ENCODE data around the gene TRAPPC5. TPM values are rescaled to one million over a fixed set of nuclear protein-coding genes. Genes with fewer than 3 reads are reported as not detected.

TRAPPC5 gene
- total RNA-seq, 1 experiment from 2014 or later = 124 TPM

- TF ChIP-seq ZNF396 (CRISPR knock-in tag; IDR thresholded peaks at IDR 0.05; ENCODE audit: borderline replicate concordance) (no peak), ETV6 (CRISPR knock-in tag; IDR thresholded peaks at IDR 0.05) (no peak), ZNF138 (CRISPR knock-in tag; conservative IDR thresholded peaks at IDR 0.05) (no peak), ZMAT4 (CRISPR knock-in tag; IDR thresholded peaks at IDR 0.05) (no peak), GABPB1 (CRISPR knock-in tag; IDR thresholded peaks at IDR 0.05) (no peak), CBFB (CRISPR knock-in tag; IDR thresholded peaks at IDR 0.05; ENCODE audit: low read depth) (no peak), NFATC4 (CRISPR knock-in tag; IDR thresholded peaks at IDR 0.05) (no peak), ZNF263 (CRISPR knock-in tag; IDR thresholded peaks at IDR 0.05; ENCODE audit: low read depth) (no peak), ZNF532 (CRISPR knock-in tag; IDR thresholded peaks at IDR 0.05; ENCODE audit: borderline replicate concordance) (no peak), CTCF (IDR thresholded peaks at IDR 0.05) (no peak), E2F5 (CRISPR knock-in tag; IDR thresholded peaks at IDR 0.05) (no peak), OVOL2 (CRISPR knock-in tag; IDR thresholded peaks at IDR 0.05; ENCODE audit: borderline replicate concordance) (no peak), NR1H2 (CRISPR knock-in tag; IDR thresholded peaks at IDR 0.05) (no peak), RORB (CRISPR knock-in tag; IDR thresholded peaks at IDR 0.05) (no peak), ESRRA (CRISPR knock-in tag; IDR thresholded peaks at IDR 0.05; ENCODE audit: borderline replicate concordance) (no peak), PRDM15 (CRISPR knock-in tag; IDR thresholded peaks at IDR 0.05) (no peak)
- POLR2A ChIA-PET = interaction anchor here (0.7 to 1.3 kb wide), 2 partner anchors 111 to 120 kb away, joined by 3 read pairs; no protein-coding TSS in a partner anchor
- Mint-ChIP-seq H3K4me3 (peak overlapping the region; percentile 57), H3K9me3 (no peaks in the 10 kb centered on the region), H3K36me3 (peaks cover 11% of the 10 kb centered on the region), H3K27me3 (ENCODE audit: low read depth) (peaks cover 39% of the 10 kb centered on the region), H3K27ac (no peak overlapping the region), H3K4me1 (peaks cover 9% of the 10 kb centered on the region)
- DNase-seq (ENCODE audit: low spot score) (no peak), ATAC-seq (peak; percentile 13)
- CTCF ChIA-PET = interaction anchor here (0.8 to 2.7 kb wide), 51 partner anchors 9 to 326 kb away, joined by 3 to 99 read pairs (median 8); partner anchors contain the start of genes CAMSAP3, CD209, PET100 and PNPLA6
These were observed 645 bp upstream of the TRAPPC5 start for GRCh38 chr19:7679771-7680605.
